Measurements from ENCODE around the gene PRKRA.

DNA sequence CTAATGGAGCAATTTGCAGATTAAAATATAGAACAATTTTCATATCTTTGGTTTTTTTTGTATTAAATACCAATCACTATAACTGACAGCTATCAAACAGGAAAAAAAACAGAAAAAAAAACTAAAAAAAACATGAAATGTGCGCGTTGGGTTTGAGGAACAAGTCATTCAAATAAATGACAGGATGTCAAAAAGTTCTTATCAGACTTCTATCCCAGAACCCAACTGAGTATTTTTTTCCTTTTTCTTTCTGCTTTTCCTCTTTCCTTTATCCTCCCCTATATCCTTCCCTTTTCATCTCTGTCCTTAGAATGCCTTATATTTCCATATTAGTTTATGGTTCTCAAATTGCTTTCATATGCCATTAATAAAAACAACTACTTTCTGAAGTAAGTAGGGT, 14.3 kb downstream of the PRKRA start:
- TF ChIP-seq EZH2 (IDR thresholded peaks at IDR 0.05; ENCODE audit: insufficient read depth, poor library complexity, severe bottlenecking) (no peak), EZH2phosphoT487 (IDR thresholded peaks at IDR 0.05; ENCODE audit: insufficient read depth, low read depth) (no peak)

Measured in GM23248 (cell line).